NCI-H82 (cell line): ENCODE measurements around the gene SH2D1A.

Experiments
- DNase-seq: peaks from one replicate; lab custom pipeline; 2025; lab: John Stamatoyannopoulos, UW

The SH2D1A gene

DNA sequence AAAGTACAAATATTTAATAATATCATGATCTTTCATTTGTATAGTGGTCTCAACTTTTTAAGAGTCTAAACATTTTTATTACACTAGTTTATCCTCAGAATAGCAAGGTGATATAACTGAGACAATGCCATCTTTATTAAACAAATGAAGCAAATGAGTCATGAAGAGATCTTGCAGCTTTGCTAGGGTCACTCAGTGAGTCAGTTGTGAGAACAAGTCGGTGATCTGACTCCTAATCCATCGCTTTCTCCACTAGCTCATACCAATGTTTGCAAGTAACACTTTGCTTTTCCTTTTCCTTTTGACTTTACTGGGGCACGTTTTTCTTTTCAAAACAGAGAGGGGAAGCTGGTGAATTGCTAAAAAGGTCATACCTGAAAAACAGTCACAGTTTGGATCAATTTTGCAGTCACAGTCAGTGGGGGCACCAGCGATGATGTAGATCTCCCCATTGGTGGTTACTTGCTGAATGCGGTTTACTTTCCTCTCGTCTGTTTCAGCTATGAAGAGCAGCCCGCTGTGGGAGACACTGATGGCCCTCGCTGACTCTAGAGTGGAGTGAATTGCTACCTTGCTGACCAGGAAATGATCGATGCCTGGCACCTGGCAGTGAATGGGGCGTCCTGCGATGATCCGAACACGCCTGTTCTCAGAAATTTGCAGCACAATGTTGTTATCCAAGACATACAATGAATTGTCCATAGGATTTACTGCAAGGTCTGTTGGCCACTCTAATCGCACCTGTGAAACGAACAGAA, 75.7 kb downstream of the SH2D1A start:
- no peak for DNase-seq
